Astrocyte of the spinal cord (primary cell): ENCODE measurements around the gene RAB18.

ENCODE experiments used
- DNase-seq: peaks from one replicate; pipeline ENCODE4 v3.0.0; 2011; ENCODE audit warnings: low read depth, low spot score
- H3K4me3 ChIP-seq: 2 replicates; pipeline ENCODE4 v1.5.1; 2011; ENCODE audit warnings: low read depth, mild to moderate bottlenecking, low read length, moderate library complexity
- in situ Hi-C: cut with HindIII; loops from 2 replicates; pipeline ENCODE4 v1.10.0; 2017; ENCODE audit warnings: low sequenced_read_pairs
- TF ChIP-seq, protein P1 (sequence below): IDR thresholded peaks from 2 replicates; pipeline ENCODE4 v1.5.1; 2012; ENCODE audit warnings: low read depth, mild to moderate bottlenecking, low read length, inconsistent platforms

RAB18 gene

GRCh38 chr10:27530477-27530876 lies 26.4 kb downstream of the RAB18 start:
- no peak for DNase-seq
- no peak overlapping the region for H3K4me3 ChIP-seq
- TF ChIP-seq, protein P1, sequence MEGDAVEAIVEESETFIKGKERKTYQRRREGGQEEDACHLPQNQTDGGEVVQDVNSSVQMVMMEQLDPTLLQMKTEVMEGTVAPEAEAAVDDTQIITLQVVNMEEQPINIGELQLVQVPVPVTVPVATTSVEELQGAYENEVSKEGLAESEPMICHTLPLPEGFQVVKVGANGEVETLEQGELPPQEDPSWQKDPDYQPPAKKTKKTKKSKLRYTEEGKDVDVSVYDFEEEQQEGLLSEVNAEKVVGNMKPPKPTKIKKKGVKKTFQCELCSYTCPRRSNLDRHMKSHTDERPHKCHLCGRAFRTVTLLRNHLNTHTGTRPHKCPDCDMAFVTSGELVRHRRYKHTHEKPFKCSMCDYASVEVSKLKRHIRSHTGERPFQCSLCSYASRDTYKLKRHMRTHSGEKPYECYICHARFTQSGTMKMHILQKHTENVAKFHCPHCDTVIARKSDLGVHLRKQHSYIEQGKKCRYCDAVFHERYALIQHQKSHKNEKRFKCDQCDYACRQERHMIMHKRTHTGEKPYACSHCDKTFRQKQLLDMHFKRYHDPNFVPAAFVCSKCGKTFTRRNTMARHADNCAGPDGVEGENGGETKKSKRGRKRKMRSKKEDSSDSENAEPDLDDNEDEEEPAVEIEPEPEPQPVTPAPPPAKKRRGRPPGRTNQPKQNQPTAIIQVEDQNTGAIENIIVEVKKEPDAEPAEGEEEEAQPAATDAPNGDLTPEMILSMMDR = no peak
- in situ Hi-C loops = no loop called here

DNA sequence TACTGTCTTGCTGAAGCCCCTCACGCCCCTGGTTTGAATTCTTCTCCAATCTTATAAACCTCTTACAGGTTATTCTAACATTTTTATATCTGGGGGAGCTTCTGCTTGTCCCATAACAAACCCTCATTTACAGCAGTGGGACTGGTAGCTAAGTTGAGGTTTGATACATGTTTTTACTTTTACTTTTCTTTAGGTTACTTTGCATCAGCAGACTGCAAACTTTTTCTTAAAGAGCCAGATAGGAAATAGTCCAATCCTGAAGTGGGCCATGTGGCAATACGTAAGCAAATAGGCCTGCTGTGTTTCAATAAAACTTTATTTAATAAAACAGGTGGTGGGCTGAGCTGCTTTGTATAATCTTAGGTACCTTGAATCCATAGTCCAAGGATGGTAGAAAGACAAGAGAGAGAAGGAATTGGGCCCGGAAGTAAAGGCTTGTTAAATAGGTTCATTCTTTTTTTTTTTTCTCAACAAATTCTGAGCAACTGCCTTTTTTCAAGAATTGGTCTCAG lies 27.3 kb downstream of the RAB18 start:
- no peak for DNase-seq
- TF ChIP-seq, protein P1 = no peak
- in situ Hi-C loops = no loop called here
- H3K4me3 ChIP-seq = no peak overlapping the region

- TF ChIP-seq, protein P1 = no peak
- no peak overlapping the region for H3K4me3 ChIP-seq
- DNase-seq = no peak
- in situ Hi-C loops = no loop called here
These were observed 30.1 kb downstream of the RAB18 start for GRCh38 chr10:27534161-27534700.

DNA sequence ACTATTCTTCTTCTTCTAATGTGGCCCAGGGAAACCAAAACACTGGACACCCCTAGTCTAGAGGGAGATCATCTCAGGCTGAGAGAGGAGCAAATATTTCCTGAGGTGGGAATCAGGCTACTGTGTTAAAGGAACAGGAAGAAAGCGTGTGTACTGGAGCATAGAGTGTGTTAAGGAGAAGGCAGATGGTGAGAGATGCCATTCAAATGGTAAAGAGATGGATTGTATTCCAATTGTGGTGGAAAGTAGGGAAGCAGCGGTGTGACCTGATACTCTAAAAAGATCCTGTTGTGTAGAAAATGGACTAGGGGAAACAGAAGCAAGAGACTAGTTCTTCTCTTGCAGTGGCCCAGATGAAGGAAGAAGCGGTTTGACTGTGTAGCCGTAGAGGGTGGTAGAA lies 31.2 kb downstream of the RAB18 start:
- no peak for DNase-seq
- no peak overlapping the region for H3K4me3 ChIP-seq
- TF ChIP-seq, protein P1 = no peak
- in situ Hi-C loops = no loop called here

- TF ChIP-seq, protein P1 = no peak
- no peak overlapping the region for H3K4me3 ChIP-seq
- in situ Hi-C loops = no loop called here
- no peak for DNase-seq
These were observed 32.3 kb downstream of the RAB18 start for GRCh38 chr10:27536437-27536836.

DNA sequence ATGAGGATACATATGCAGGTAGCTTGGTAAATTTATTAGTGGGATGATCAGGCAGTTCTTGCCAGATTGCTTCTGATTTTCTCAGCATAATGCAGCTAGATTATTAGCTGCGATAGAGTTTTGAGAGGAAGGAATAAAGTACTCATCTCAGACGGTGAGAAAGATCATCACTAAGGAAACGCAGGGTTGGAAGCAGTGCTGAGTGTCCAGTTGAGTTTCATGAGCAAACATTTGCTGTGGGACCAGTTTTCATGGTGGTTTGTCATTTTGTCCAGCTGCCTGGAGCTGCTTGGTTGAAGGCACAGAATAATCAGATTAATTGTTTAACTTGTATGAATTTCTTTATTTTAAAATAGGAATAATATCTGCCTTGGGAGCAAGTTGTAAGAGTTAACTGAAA lies 33.1 kb downstream of the RAB18 start:
- TF ChIP-seq, protein P1 = no peak
- H3K4me3 ChIP-seq = no peak overlapping the region
- in situ Hi-C loops = no loop called here
- no peak for DNase-seq
